ENCODE data around the gene WT1. TPM values are rescaled to one million over a fixed set of nuclear protein-coding genes. Genes with fewer than 3 reads are reported as not detected.
A peak's percentile ranks its signal among the peaks of the same experiment; 100 is the strongest.

WT1 gene
- total RNA-seq, 1 experiment from 2014 or later: 0.10 TPM

DNA sequence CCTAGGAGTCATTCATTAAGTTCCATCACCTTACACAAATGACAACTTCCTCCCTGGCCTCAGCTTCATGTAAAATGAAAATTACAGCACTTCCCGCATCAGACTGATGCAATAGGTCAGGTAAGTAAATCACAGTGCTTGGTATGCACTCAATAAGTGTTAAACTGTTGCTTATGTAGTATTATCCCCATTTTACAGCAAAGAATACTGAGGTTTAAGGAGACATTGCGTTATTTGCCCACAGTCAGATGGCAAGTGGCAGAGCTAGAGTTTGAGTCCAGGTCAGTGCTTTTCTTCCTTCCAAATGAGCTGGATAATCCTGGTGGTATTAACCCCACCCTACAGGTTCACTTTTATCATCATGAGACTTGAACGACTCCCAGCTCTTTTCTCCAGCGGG is 29.7 kb downstream of the WT1 start:
- Histone ChIP-seq H3K27me3 (no peaks in the 10 kb centered on the region), H3K36me3 (no peaks in the 10 kb centered on the region), H3K4me3 (no peak overlapping the region), H3K9me3 (no peaks in the 10 kb centered on the region)
- DNase-seq: no peak

GRCh38 chr11:32402836-32403235 is 32.5 kb downstream of the WT1 start:
- no peaks in the 10 kb centered on the region for H3K27me3 ChIP-seq
- H3K4me3 ChIP-seq: no peak overlapping the region
- no peaks in the 10 kb centered on the region for H3K36me3 ChIP-seq
- no peaks in the 10 kb centered on the region for H3K9me3 ChIP-seq
- DNase-seq: no peak

- DNase-seq: no peak
- H3K9me3 ChIP-seq: no peaks in the 10 kb centered on the region
- H3K27me3 ChIP-seq: no peaks in the 10 kb centered on the region
- no peak overlapping the region for H3K4me3 ChIP-seq
- no peaks in the 10 kb centered on the region for H3K36me3 ChIP-seq
Measured at GRCh38 chr11:32400670-32401369, 34.5 kb downstream of the WT1 start.

GRCh38 chr11:32400196-32400595 is 35.1 kb downstream of the WT1 start:
- H3K36me3 ChIP-seq: no peaks in the 10 kb centered on the region
- no peaks in the 10 kb centered on the region for H3K9me3 ChIP-seq
- no peak for DNase-seq
- no peak overlapping the region for H3K4me3 ChIP-seq
- H3K27me3 ChIP-seq: no peaks in the 10 kb centered on the region

DNA sequence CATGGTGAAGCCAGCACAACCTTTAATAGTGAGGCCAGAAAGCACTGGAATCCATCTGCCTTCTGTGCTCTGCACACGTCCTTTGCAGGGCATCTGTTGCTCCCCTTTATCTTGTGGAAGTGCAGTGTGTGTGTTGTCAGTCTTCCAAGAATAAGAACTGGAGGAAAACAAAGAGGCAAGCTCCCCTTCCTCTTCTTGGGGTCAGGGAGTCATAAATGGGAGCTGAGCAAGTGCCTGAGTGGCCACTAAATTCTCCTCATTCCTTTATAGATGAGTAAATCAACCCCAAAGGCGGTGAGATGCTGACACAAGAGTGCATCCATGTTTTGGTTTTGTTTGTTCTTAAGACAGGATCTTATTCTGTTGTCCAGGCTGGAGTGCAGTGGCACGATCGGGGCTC is 38.3 kb downstream of the WT1 start:
- no peak for DNase-seq

GRCh38 chr11:32396331-32396730 is 39.0 kb downstream of the WT1 start:
- Histone ChIP-seq H3K4me3 (no peak overlapping the region), H3K27me3 (no peaks in the 10 kb centered on the region), H3K36me3 (no peaks in the 10 kb centered on the region), H3K9me3 (no peaks in the 10 kb centered on the region)
- no peak for DNase-seq

More for the DNA sequence above, 38.3 kb downstream of the WT1 start:
- no peaks in the 10 kb centered on the region for H3K9me3 ChIP-seq
- H3K27me3 ChIP-seq: no peaks in the 10 kb centered on the region
- no peaks in the 10 kb centered on the region for H3K36me3 ChIP-seq
- H3K4me3 ChIP-seq: no peak overlapping the region

DNA sequence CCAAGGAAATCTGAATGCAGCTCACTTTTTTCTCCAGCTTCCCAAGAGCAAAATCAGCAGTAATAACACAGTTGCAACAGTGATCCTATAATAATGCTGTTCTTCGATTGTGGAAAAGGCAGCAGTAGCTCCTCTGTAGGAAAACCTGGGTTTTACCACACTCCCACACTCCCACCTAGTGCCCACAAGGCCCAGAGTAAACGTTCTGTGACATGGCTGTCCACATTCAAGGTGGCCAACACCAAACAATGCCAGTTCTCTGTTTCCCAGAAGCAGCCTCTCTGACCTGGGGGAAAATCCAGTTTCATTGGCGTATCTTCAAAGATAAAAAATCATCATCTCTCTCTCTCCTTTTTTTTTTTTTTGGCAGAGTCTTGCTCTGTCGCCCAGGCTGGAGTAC is 40.2 kb downstream of the WT1 start:
- Histone ChIP-seq H3K4me3 (no peak overlapping the region), H3K27me3 (no peaks in the 10 kb centered on the region), H3K9me3 (no peaks in the 10 kb centered on the region), H3K36me3 (no peaks in the 10 kb centered on the region)
- DNase-seq: no peak

GRCh38 chr11:32392840-32393239 is 42.5 kb downstream of the WT1 start:
- H3K9me3 ChIP-seq: no peaks in the 10 kb centered on the region
- no peaks in the 10 kb centered on the region for H3K27me3 ChIP-seq
- DNase-seq: no peak
- H3K36me3 ChIP-seq: no peaks in the 10 kb centered on the region
- no peak overlapping the region for H3K4me3 ChIP-seq

DNA sequence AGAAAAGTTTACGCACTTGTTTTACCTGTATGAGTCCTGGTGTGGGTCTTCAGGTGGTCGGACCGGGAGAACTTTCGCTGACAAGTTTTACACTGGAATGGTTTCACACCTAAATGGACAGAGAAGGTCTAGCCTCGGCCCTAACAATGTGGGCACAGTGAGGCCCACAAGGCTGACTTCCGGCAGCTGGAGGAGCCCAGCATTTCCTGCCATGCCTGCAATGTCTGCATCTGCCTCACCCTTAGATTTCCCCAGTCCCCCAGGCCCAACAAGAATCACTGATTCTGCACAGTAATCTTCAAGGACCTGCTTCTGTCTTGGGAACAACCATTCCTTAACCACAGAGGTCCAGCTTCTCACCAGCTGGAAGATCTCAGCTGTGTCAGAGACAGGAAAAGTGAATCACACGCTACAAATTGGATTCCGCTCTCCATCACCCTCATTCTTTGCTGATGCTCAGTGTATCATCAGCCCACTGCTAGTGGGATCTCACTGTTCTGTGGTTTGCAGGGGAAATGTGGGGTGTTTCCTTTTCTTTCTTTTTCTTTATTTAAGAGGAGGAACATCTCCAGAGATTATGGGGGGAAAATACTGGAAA is 43.3 kb downstream of the WT1 start:
- DNase-seq: peak; percentile 2
- H3K4me3 ChIP-seq: no peak overlapping the region
- no peaks in the 10 kb centered on the region for H3K9me3 ChIP-seq
- H3K36me3 ChIP-seq: no peaks in the 10 kb centered on the region
- no peaks in the 10 kb centered on the region for H3K27me3 ChIP-seq

DNA sequence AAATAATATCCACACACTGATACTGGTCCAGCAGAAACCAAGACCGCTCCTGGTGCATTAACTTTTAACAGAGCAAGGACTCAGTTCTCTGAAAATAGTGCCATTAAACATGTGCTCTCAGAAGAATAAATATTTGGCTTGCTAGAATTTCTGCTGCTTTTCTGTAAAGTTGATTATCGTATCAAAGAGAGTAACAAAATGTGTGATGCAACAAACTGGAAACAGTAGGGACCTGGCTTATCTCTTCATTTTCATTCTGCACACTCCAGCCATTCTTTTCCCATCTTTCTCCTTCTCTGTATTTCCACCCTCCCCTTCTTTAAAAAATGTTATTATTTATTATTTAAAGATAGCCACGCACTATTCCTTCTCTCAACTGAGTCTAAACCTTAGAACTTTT is 43.9 kb downstream of the WT1 start:
- no peaks in the 10 kb centered on the region for H3K36me3 ChIP-seq
- H3K9me3 ChIP-seq: no peaks in the 10 kb centered on the region
- DNase-seq: no peak
- H3K27me3 ChIP-seq: no peaks in the 10 kb centered on the region
- H3K4me3 ChIP-seq: no peak overlapping the region

DNA sequence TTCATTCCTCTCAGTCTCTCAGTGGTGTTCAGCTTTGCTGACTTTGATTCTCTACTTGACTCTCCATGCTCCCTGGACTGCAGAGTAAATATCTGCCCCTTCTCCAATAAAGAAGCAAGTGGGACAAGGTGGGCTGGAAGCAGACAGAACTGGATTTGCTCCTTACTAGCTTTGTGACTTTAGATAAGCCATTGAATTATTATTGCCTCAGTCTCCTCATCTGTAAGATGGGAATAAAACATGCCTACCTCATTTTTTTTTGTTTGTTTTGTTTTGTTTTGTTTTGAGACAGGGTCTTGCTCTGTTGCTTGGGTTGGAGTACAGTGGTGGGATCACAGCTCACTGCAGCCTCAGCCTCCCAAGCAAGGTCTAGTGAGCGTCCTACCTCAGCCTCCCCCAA is 44.6 kb downstream of the WT1 start:
- H3K36me3 ChIP-seq: no peaks in the 10 kb centered on the region

GRCh38 chr11:32388871-32389770 is 46.2 kb downstream of the WT1 start:
- no peaks in the 10 kb centered on the region for H3K36me3 ChIP-seq
- H3K9me3 ChIP-seq: no peaks in the 10 kb centered on the region
- no peak overlapping the region for H3K4me3 ChIP-seq
- no peaks in the 10 kb centered on the region for H3K27me3 ChIP-seq
- no peak for DNase-seq

More for the DNA sequence above, 44.6 kb downstream of the WT1 start:
- no peaks in the 10 kb centered on the region for H3K9me3 ChIP-seq
- no peaks in the 10 kb centered on the region for H3K27me3 ChIP-seq
- DNase-seq: no peak
- no peak overlapping the region for H3K4me3 ChIP-seq

DNA sequence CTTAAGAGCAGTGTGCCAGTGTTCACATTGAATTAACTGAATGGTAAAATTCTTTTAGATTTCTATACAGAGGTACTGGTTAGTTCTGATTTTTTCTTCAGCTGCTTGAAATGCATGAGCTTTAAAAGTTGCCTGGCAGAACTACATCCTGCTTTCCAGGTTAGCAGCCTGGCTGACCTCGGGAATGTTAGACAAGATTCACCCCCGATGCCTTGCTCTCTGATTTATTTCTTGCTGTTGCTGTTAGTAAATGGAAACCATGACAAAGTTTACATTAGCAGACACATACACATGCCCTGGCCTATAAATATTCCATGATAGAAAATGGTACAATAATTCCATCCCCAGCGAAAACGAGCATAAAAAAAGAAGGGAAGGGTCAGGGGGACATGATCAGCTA is 47.0 kb downstream of the WT1 start:
- Histone ChIP-seq H3K27me3 (no peaks in the 10 kb centered on the region), H3K9me3 (no peaks in the 10 kb centered on the region)
- DNase-seq: no peak

DNA sequence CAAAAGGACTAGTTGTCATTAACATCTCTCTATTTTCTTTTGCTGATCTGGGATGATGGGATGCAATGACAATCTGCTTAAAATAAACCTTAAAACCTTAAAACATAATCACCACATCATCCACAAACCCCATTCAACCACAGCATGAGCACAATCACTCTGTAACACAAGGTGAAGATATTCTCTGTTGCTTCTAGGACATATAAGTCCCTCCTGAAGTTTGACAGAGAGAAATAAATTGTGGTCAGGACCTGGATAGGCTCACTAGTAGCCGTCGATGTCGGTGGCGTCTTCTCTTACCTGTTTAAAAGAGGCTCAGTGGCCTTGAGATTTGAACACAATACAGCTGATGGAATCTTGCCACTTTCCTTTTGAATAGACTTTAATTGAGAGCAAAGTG is 47.9 kb downstream of the WT1 start:
- Histone ChIP-seq H3K4me3 (no peak overlapping the region), H3K9me3 (no peaks in the 10 kb centered on the region), H3K36me3 (no peaks in the 10 kb centered on the region), H3K27me3 (no peaks in the 10 kb centered on the region)
- no peak for DNase-seq

More for the DNA sequence above, 47.0 kb downstream of the WT1 start:
- H3K4me3 ChIP-seq: no peak overlapping the region
- H3K36me3 ChIP-seq: no peaks in the 10 kb centered on the region

- Histone ChIP-seq H3K27me3 (no peaks in the 10 kb centered on the region), H3K36me3 (no peaks in the 10 kb centered on the region), H3K9me3 (no peaks in the 10 kb centered on the region), H3K4me3 (no peak overlapping the region)
- no peak for DNase-seq
Measured at GRCh38 chr11:32386770-32387377, 48.5 kb downstream of the WT1 start.

DNA sequence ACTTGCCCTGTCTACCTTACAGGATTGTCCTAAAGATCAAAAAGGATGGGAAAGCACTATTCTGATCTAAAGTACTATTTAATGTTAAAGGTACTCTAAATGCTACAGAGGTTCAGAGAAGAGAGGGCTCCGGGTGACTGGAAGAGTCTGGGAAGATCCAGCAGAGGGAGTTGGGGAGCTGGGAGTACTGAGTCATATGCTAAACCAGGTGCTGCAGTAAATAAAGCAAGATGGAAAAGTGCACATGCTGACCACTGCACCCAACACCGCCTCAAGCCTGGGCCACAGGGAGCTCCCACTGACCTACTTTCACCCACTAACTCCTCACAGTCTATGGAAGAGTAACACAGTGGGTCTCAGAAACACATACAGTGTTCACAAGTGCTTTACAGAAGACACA is 49.3 kb downstream of the WT1 start:
- peak; percentile 26 for DNase-seq
- H3K9me3 ChIP-seq: no peaks in the 10 kb centered on the region
- no peaks in the 10 kb centered on the region for H3K27me3 ChIP-seq
- no peaks in the 10 kb centered on the region for H3K36me3 ChIP-seq
- no peak overlapping the region for H3K4me3 ChIP-seq
